ENCODE measurements around the gene SHC3.

- TF ChIP-seq POLR2AphosphoS5 (IDR thresholded peaks at IDR 0.05; ENCODE audit: low read depth, low read length): no peak
- no peak for TF ChIP-seq FOXP2 (optimal IDR thresholded peaks at IDR 0.05; ENCODE audit: borderline replicate concordance, extremely low read depth, extremely low read length, insufficient read depth)
- TF ChIP-seq REST (IDR thresholded peaks at IDR 0.05; ENCODE audit: insufficient read depth in 1 of 2, low read depth in 2 of 2, low read length in 2 of 2): no peak
- no peak for TF ChIP-seq SIN3A (IDR thresholded peaks at IDR 0.05; ENCODE audit: borderline replicate concordance, insufficient read depth, low read length)
Observed at GRCh38 chr9:89113851-89114250, 64.8 kb downstream of the SHC3 start.
